ENCODE measurements around the gene ECSCR.
A peak's percentile ranks its signal among the peaks of the same experiment; 100 is the strongest.

The ECSCR gene

DNA sequence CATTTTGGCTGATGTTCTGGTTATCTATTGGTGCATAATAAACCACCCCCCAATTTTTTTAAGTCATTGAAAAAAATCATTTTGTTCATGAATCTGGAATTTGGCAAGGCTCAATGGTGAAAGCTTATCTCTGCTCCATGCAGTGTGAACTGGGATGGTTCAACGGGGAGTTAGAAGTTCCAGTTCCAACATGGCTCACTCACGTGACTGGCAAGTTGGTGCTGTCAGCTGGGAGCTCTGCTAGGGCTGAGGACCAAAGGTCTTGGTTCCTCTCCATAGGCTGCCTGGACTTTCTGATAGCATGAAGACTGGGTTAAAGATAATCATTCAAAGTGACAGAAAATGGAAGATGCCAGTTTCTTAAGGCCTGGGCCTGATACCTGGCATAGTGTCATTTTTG lies 55.6 kb downstream of the ECSCR start:
- no peak for TF ChIP-seq CTCF (IDR thresholded peaks at IDR 0.05; ENCODE audit: low read depth, low read length)
- no peak overlapping the region for H3K4me3 ChIP-seq (ENCODE audit: low read depth, low read length)
- no peaks in the 10 kb centered on the region for H3K27me3 ChIP-seq (ENCODE audit: insufficient read depth, low read depth, severe bottlenecking)
- DNase-seq, result no peak
- H3K36me3 ChIP-seq, result no peaks in the 10 kb centered on the region
- no peak overlapping the region for H3K27ac ChIP-seq
- H3K9me3 ChIP-seq (ENCODE audit: severe bottlenecking), result no peaks in the 10 kb centered on the region

GRCh38 chr5:139404484-139404840 lies 58.1 kb downstream of the ECSCR start:
- H3K9me3 ChIP-seq (ENCODE audit: severe bottlenecking), result no peaks in the 10 kb centered on the region
- TF ChIP-seq CTCF (IDR thresholded peaks at IDR 0.05; ENCODE audit: low read depth, low read length), result no peak
- H3K36me3 ChIP-seq, result no peaks in the 10 kb centered on the region
- peak; percentile 58 for DNase-seq
- H3K4me3 ChIP-seq (ENCODE audit: low read depth, low read length), result peak overlapping the region; percentile 52
- no peaks in the 10 kb centered on the region for H3K27me3 ChIP-seq (ENCODE audit: insufficient read depth, low read depth, severe bottlenecking)
- H3K27ac ChIP-seq, result peak overlapping the region; percentile 73

DNA sequence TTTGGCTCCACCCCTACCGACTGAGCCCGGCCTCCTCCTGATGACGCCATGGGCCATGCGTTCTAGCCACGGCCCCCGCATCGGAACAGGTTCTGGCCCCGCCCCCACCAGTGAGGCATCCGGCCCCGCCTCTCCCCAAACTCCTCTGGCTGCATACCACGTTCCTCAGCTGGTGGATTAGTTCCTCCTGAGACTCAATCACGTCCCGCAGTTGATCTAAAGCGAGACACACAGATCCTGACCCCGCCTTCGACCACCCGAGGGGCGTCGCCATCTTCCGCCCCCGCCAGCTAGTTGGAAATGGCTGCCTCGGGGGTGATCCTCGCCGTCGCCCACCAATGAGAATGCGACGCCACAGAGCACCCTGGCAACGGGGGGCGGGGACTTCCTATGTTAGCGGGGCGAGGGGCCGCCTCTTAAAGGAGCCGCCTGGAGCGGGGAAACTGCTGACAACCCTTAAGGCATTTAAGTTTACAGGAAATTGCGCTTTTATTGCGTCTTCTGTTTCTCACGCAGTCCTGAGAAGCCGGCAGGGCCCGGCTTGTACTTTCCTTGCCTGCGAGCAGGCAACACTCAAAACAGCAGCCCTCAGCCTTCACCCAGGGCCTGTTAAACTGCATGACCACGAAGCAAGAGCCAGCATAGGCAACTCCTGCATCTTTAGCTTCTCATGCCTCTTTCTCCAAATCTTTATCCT lies 58.6 kb downstream of the ECSCR start, which contains the start of gene SPATA24:
SPATA24 (minus strand) TSS at position 303 of the 697 bp plus-strand sequence; CDS start at position 274, 29 bp downstream.
- Histone ChIP-seq H3K4me3 (ENCODE audit: low read depth, low read length) (peak within 1 kb of the TSS; percentile 52), H3K9me3 (ENCODE audit: severe bottlenecking) (no peaks in the 10 kb centered on the region), H3K36me3 (no peaks in the 10 kb centered on the region), H3K27me3 (ENCODE audit: insufficient read depth, low read depth, severe bottlenecking) (no peaks in the 10 kb centered on the region), H3K27ac (peak within 1 kb of the TSS; percentile 73)
- DNase-seq, result peak; percentile 98
- no peak for TF ChIP-seq CTCF (IDR thresholded peaks at IDR 0.05; ENCODE audit: low read depth, low read length)

DNA sequence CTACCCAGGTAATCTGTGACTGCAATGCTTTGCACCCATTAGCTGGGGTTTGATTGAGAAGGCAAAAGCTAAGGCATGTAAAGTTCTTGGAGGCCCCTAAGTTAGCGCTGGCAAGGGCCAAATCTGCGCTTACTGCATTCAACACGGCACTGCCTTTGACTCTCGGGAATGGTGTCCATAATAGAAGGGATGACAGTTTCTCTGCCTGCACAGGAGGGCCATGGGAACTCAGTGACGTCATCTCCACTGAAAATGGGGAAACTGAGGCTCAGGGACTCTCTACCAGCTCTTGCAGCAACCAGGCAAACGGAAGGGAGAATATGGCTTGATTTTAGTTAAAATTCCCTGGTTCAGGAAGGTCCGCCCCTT lies 59.1 kb downstream of the ECSCR start:
- H3K27ac ChIP-seq, result peak overlapping the region; percentile 73
- TF ChIP-seq CTCF (IDR thresholded peaks at IDR 0.05; ENCODE audit: low read depth, low read length), result no peak
- no peaks in the 10 kb centered on the region for H3K36me3 ChIP-seq
- no peaks in the 10 kb centered on the region for H3K27me3 ChIP-seq (ENCODE audit: insufficient read depth, low read depth, severe bottlenecking)
- H3K4me3 ChIP-seq (ENCODE audit: low read depth, low read length), result peak overlapping the region; percentile 52
- no peak for DNase-seq
- H3K9me3 ChIP-seq (ENCODE audit: severe bottlenecking), result no peaks in the 10 kb centered on the region

DNA sequence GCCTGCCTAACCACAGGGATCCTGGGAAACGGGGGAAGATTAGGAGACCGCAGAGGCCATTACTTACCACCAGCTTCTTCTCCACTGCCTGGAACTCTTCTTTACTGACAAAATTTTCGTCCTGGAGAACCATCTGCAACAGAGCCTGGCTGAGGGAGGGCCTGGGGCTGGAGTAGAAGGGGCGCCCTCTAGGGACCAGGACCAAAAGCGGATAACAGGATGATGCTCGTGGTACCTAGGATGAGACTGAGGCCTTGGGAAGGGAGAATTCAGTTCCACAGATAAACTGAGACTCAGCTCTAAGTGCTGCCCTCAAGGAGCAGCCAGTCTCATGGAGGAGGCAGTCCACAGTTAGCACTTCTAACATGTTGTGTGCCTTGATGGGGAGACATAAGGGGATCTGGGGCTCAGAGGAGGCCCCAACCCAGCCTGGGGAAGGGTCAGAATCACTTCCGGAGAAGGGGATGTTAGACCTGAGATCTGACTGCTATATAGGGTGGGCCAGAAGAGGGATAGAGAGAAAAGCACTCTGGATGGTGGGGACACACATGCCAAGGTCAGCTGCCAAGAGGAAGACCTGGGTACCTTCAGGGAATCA lies 59.9 kb downstream of the ECSCR start:
- peak; percentile 50 for DNase-seq
- Histone ChIP-seq H3K4me3 (ENCODE audit: low read depth, low read length) (no peak overlapping the region), H3K27ac (no peak overlapping the region)

More for the DNA sequence above, 59.9 kb downstream of the ECSCR start:
- no peaks in the 10 kb centered on the region for H3K9me3 ChIP-seq (ENCODE audit: severe bottlenecking)
- no peaks in the 10 kb centered on the region for H3K36me3 ChIP-seq
- no peaks in the 10 kb centered on the region for H3K27me3 ChIP-seq (ENCODE audit: insufficient read depth, low read depth, severe bottlenecking)
- peak; percentile 67 for TF ChIP-seq CTCF (IDR thresholded peaks at IDR 0.05; ENCODE audit: low read depth, low read length)

Measured in WERI-Rb-1 (cell line).